Measurements from ENCODE around the gene PHLDA1. TPM values are rescaled to one million over a fixed set of nuclear protein-coding genes. Genes with fewer than 3 reads are reported as not detected.

The PHLDA1 gene
- total and polyA plus RNA-seq, 2 experiments from 2014 or later = 11.7 to 21.6 TPM

- no peak for TF ChIP-seq CTCF (conservative IDR thresholded peaks at IDR 0.05; ENCODE audit: low read depth in 2 of 2)
- TF ChIP-seq EZH2 (IDR thresholded peaks at IDR 0.05; ENCODE audit: low read depth, unreplicated experiment) = no peak
- TF ChIP-seq POLR2AphosphoS5 (IDR thresholded peaks at IDR 0.05; ENCODE audit: low read depth) = no peak
Observed at GRCh38 chr12:76007640-76008039, 23.9 kb downstream of the PHLDA1 start (continued).

- DNase-seq (ENCODE audit: low spot score) = no peak
Observed at GRCh38 chr12:76006028-76006925, 25.3 kb downstream of the PHLDA1 start.

More at GRCh38 chr12:76006028-76006925, 25.3 kb downstream of the PHLDA1 start:
- no peak overlapping the region for H3K4me2 ChIP-seq
- Mint-ChIP-seq H3K4me1 (peaks cover 28% of the 10 kb centered on the region), H3K9me3 (peaks cover 11% of the 10 kb centered on the region), H3K4me3 (no peak overlapping the region), H3K27ac (no peak overlapping the region), H3K36me3 (ENCODE audit: low read depth) (peaks cover 10% of the 10 kb centered on the region), H3K27me3 (ENCODE audit: insufficient read depth, low read depth, poor library complexity) (peaks cover 3% of the 10 kb centered on the region)
- H3K9me2 ChIP-seq (ENCODE audit: insufficient read depth) = peaks cover 1% of the 10 kb centered on the region; the same call in 1 of the 2 replicates
- no peak overlapping the region for H3K27ac ChIP-seq (ENCODE audit: low read depth)
- H3K36me3 ChIP-seq (ENCODE audit: insufficient read depth) = no peaks in the 10 kb centered on the region
- peak overlapping the region; percentile 17; the same call in 1 of the 2 replicates for H2AFZ ChIP-seq
- peak; percentile 70 for ATAC-seq
- no peaks in the 10 kb centered on the region for H4K20me1 ChIP-seq (replicated peaks; ENCODE audit: insufficient read depth)
- H3F3A ChIP-seq (replicated peaks; ENCODE audit: low read depth) = no peaks in the 10 kb centered on the region
- H3K4me1 ChIP-seq (ENCODE audit: insufficient read depth) = peaks cover 27% of the 10 kb centered on the region
- TF ChIP-seq ZNF462 (CRISPR knock-in tag; IDR thresholded peaks at IDR 0.05) (no peak), STAT1 (IDR thresholded peaks at IDR 0.05; ENCODE audit: unreplicated experiment) (no peak), POLR2AphosphoS5 (IDR thresholded peaks at IDR 0.05; ENCODE audit: low read depth) (no peak), REST (IDR thresholded peaks at IDR 0.05; ENCODE audit: unreplicated experiment) (no peak), CREB1 (CRISPR knock-in tag; IDR thresholded peaks at IDR 0.05; ENCODE audit: low read depth) (no peak), JUNB (IDR thresholded peaks at IDR 0.05; ENCODE audit: unreplicated experiment) (no peak), EZH2phosphoT487 (IDR thresholded peaks at IDR 0.05; ENCODE audit: unreplicated experiment) (no peak)
- no peak overlapping the region for H3K4me3 ChIP-seq
- H3K27me3 ChIP-seq (ENCODE audit: insufficient read depth) = no peaks in the 10 kb centered on the region
- no peaks in the 10 kb centered on the region for H3K79me2 ChIP-seq (replicated peaks; ENCODE audit: insufficient read depth)
